ENCODE results near the gene FARS2.

DNA sequence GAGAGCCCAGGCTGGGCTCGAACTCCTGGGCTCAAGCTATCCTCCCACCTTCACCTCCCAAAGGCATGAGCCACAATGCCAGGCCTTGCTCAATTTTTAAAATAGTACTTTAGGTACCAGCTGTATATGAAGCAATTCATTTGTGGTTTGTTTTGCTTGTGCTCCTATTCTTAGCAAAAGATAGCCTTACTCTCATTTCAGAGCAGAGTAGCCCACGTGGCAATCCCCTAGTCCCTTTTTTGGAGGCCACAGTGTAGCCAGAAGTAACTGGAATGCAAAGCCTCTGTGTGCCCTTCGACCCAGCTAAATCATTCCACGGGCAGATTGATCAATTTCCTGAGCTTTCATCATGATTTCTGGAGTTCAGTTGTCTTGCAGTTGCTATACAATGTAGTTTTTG lies 373.2 kb downstream of the FARS2 start:
- TF ChIP-seq EP300 (IDR thresholded peaks at IDR 0.05), result no peak
- no peak for TF ChIP-seq CTCF (IDR thresholded peaks at IDR 0.05)
- TF ChIP-seq POLR2AphosphoS5 (IDR thresholded peaks at IDR 0.05), result no peak
